Esophagus muscularis mucosa (tissue), 4 donors: Measurements from ENCODE around the gene CUX1. TPM values are rescaled to one million over a fixed set of nuclear protein-coding genes. Genes with fewer than 3 reads are reported as not detected.

Experiments
- DNase-seq: peaks from one replicate; pipeline ENCODE4 v3.0.0-alpha.2; 2017; ENCODE audit errors: extremely low spot score
- H3K27ac ChIP-seq, 4 donors: fragments of 200-600 bp; sonication (generic); replicated peaks in 1 of 4; 1 replicate in 3 of 4; 2 replicates in 1 of 4; pipeline ENCODE4 v1.5.1; 2016 to 2019; ENCODE audit warnings: mild to moderate bottlenecking in 1 of 4
- H3K27me3 ChIP-seq, 4 donors: fragments of 200-600 bp; sonication (generic); one replicate each; pipeline versions ENCODE4 v1.5.1 to v1.6.0; 2016 to 2019
- H3K36me3 ChIP-seq, 4 donors: fragments of 200-600 bp; sonication (generic); one replicate each; pipeline ENCODE4 v1.5.1; 2016 to 2019
- H3K4me1 ChIP-seq, 4 donors: fragments of 200-600 bp; sonication (generic); one replicate each; pipeline ENCODE4 v1.5.1; 2016 to 2019
- H3K4me3 ChIP-seq, 4 donors: fragments of 200-600 bp; sonication (generic); 1 replicate in 2 of 4; 2 replicates in 2 of 4; pipeline ENCODE4 v1.5.1; 2016 to 2019; ENCODE audit warnings: mild to moderate bottlenecking in 4 of 4, moderate library complexity in 1 of 4
- H3K9me3 ChIP-seq, 4 donors: fragments of 200-600 bp; sonication (generic); 1 replicate in 3 of 4; 2 replicates in 1 of 4; pipeline ENCODE4 v1.5.1; 2016 to 2019
- EP300 ChIP-seq: sonication (generic); formaldehyde crosslinking; IDR thresholded peaks from one replicate; pipeline ENCODE4 v1.6.1; 2017; ENCODE audit warnings: antibody characterized with exemption
- POLR2A ChIP-seq: fragments of 450-650 bp; IDR thresholded peaks from one replicate; pipeline ENCODE4 v1.6.1; 2017; ENCODE audit warnings: antibody characterized with exemption, moderate library complexity, mild to moderate bottlenecking, low read depth
- POLR2AphosphoS5 ChIP-seq, 2 donors: sonication (generic); formaldehyde crosslinking; IDR thresholded peaks; one replicate each; pipeline ENCODE4 v1.6.1; 2017; ENCODE audit warnings: antibody characterized with exemption in 2 of 2
- WGBS: methylation state at CpG from one replicate; pipeline ENCODE4 v1.1.5; 2018; 5-methylcytosine and 5-hydroxymethylcytosine counted together
- intact Hi-C: fragments of 100-400 bp; cut with DNase I; formaldehyde crosslinking; loops from one replicate; pipeline ENCODE4 v1.15.1; 2023
- total RNA-seq, 4 donors: library from RNA; depleted of rRNA; stranded (reverse); fragments of >200 nt; gene quantifications; one replicate each; pipeline versions ENCODE4 v1.1.0 to v1.2.1, GENCODE V29; 2016
- TF ChIP-seq, protein P1 (sequence below), 3 experiments: fragments of 200-600 bp in 2 of 3; fragments of 450-650 bp in 1 of 3; sonication (generic) in 2 of 3; IDR thresholded peaks; one replicate each; pipeline ENCODE4 v1.5.1; 2017 to 2019; ENCODE audit warnings: antibody characterized with exemption in 3 of 3, mild to moderate bottlenecking in 2 of 3, moderate library complexity in 1 of 3

The CUX1 gene
- total RNA-seq, 4 donors from 2014 or later: 61.5 to 136 (median 92.3) TPM

DNA sequence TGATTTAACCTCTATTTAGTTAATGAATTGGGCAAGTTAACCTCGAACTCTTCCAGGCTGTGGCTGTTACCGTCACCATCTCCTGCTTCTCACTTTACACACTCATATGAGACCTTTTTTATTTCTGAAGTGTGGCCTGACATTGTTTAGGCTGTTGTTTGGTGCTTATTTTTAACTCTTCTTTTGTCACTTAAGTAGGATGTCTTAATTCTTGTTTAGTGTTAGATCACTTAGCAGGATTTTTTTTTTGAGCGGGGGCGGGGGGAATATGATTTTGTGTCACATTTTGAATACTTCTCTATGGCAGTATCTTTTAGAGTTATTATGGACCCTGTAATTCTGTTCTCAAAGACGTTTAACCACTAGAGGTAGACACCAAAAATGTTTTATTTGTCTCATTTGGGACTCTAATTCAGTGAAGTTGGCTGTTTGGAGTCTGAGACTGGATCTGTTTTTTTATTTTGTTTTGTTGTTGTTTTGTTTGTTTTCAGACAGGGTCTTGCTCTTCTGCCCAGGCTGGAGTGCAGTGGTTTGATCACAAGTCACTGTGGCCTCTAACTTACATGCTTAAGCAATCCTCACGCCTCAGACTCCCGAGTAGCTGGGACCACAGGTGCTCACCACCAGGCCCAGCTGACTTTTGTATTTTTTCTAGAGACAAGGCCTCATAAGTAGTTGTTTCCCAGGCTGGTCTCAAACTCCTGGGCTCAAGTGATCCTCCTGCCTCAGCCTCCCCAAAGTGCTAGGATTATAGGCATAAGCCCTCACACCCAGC lies 73.5 kb downstream of the CUX1 start:
- TF ChIP-seq POLR2A (no peak), EP300 (no peak), POLR2AphosphoS5 (IDR thresholded peaks at IDR 0.05) (no peak)
- TF ChIP-seq, protein P1, sequence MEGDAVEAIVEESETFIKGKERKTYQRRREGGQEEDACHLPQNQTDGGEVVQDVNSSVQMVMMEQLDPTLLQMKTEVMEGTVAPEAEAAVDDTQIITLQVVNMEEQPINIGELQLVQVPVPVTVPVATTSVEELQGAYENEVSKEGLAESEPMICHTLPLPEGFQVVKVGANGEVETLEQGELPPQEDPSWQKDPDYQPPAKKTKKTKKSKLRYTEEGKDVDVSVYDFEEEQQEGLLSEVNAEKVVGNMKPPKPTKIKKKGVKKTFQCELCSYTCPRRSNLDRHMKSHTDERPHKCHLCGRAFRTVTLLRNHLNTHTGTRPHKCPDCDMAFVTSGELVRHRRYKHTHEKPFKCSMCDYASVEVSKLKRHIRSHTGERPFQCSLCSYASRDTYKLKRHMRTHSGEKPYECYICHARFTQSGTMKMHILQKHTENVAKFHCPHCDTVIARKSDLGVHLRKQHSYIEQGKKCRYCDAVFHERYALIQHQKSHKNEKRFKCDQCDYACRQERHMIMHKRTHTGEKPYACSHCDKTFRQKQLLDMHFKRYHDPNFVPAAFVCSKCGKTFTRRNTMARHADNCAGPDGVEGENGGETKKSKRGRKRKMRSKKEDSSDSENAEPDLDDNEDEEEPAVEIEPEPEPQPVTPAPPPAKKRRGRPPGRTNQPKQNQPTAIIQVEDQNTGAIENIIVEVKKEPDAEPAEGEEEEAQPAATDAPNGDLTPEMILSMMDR (IDR thresholded peaks at IDR 0.05): no peak
- Histone ChIP-seq H3K4me1 (peaks cover 16 to 47% (median 42%) of the 10 kb centered on the region in 4 donors), H3K9me3 (no peaks in the 10 kb centered on the region), H3K27me3 (no peaks in the 10 kb centered on the region), H3K4me3 (no peak overlapping the region), H3K27ac (peak overlapping the region in 2 of 4 donors; percentile 50 to 56), H3K36me3 (no peaks in the 10 kb centered on the region)
- DNase-seq: no peak
- intact Hi-C loops: no loop called here
- 87% methylated on average over 7 of the region's 7 CpGs for WGBS

GRCh38 chr7:101891936-101892640 lies 74.7 kb downstream of the CUX1 start:
- TF ChIP-seq POLR2AphosphoS5 (IDR thresholded peaks at IDR 0.05) (peak; percentile 16 to 36), POLR2A (no peak), EP300 (no peak)
- TF ChIP-seq, protein P1 (IDR thresholded peaks at IDR 0.05): no peak
- Histone ChIP-seq H3K4me3 (peak overlapping the region in 1 of 4 donors; percentile 8), H3K36me3 (no peaks in the 10 kb centered on the region), H3K27me3 (no peaks in the 10 kb centered on the region), H3K9me3 (no peaks in the 10 kb centered on the region), H3K4me1 (peaks cover 18 to 47% (median 44%) of the 10 kb centered on the region in 4 donors), H3K27ac (peak overlapping the region; percentile 35 to 60 (median 53))
- intact Hi-C loops: no loop called here
- WGBS: 68% methylated on average over 11 of the region's 11 CpGs
- no peak for DNase-seq

GRCh38 chr7:101893341-101894082 lies 76.1 kb downstream of the CUX1 start:
- intact Hi-C loops: no loop called here
- TF ChIP-seq, protein P1 (IDR thresholded peaks at IDR 0.05): no peak
- TF ChIP-seq POLR2A: no peak
- no peak for TF ChIP-seq POLR2AphosphoS5 (IDR thresholded peaks at IDR 0.05)
- TF ChIP-seq EP300: no peak
- Histone ChIP-seq H3K9me3 (no peaks in the 10 kb centered on the region), H3K36me3 (no peaks in the 10 kb centered on the region), H3K4me1 (peaks cover 25 to 52% (median 42%) of the 10 kb centered on the region in 4 donors), H3K4me3 (no peak overlapping the region), H3K27ac (no peak overlapping the region), H3K27me3 (no peaks in the 10 kb centered on the region)
- no peak for DNase-seq
- WGBS: 89% methylated on average over 13 of the region's 13 CpGs

- WGBS: 62% methylated on average over 9 of the region's 9 CpGs
- TF ChIP-seq, protein P1 (IDR thresholded peaks at IDR 0.05): no peak
- no peak for TF ChIP-seq POLR2A
- no peak for TF ChIP-seq EP300
- TF ChIP-seq POLR2AphosphoS5 (IDR thresholded peaks at IDR 0.05): no peak
These were observed 78.9 kb downstream of the CUX1 start for GRCh38 chr7:101896316-101896715.

More at GRCh38 chr7:101896316-101896715, 78.9 kb downstream of the CUX1 start:
- DNase-seq: no peak
- intact Hi-C loops: no loop called here
- H3K27me3 ChIP-seq: no peaks in the 10 kb centered on the region
- H3K9me3 ChIP-seq: no peaks in the 10 kb centered on the region
- H3K27ac ChIP-seq: peak overlapping the region in 3 of 4 donors; percentile 35 to 53 (median 49)
- H3K4me1 ChIP-seq: peaks cover 40 to 77% (median 66%) of the 10 kb centered on the region in 4 donors
- no peaks in the 10 kb centered on the region for H3K36me3 ChIP-seq
- no peak overlapping the region for H3K4me3 ChIP-seq
